Stimulated activated CD4-positive, alpha-beta T cell treated with anti-CD3 and anti-CD28 coated beads, Interleukin-4, amount 100 ng/mL, for 24 hours (primary cell): ENCODE results near the gene GLRX.
A peak's percentile ranks its signal among the peaks of the same experiment; 100 is the strongest.
"Not testable (repeated sequence)": the region's sequence is repeated elsewhere in the genome, so short reads cannot be mapped to it uniquely, and the experiment has no call there.

Experiments
- DNase-seq: peaks from one replicate; pipeline ENCODE4 v3.0.0-alpha.2; 2020

GLRX gene

GRCh38 chr5:95826949-95827891, 4.7 kb upstream of the GLRX start:
- no peak for DNase-seq

- no peak for DNase-seq
These were observed 3.0 kb upstream of the GLRX start for GRCh38 chr5:95825495-95825894.

GRCh38 chr5:95824747-95825146, 2.2 kb upstream of the GLRX start:
- no peak for DNase-seq

- DNase-seq, result peak; percentile 57
These were observed 1.4 kb upstream of the GLRX start for GRCh38 chr5:95823738-95824609.

GRCh38 chr5:95823218-95823737, 752 bp upstream of the GLRX start:
- DNase-seq, result no peak

GRCh38 chr5:95822043-95822541, 434 bp downstream of the GLRX start:
- peak; percentile 34 for DNase-seq

- DNase-seq, result no peak
These were observed 1.2 kb downstream of the GLRX start for GRCh38 chr5:95821110-95822021.

- DNase-seq, result peak; percentile 37
These were observed 4.1 kb downstream of the GLRX start for GRCh38 chr5:95818181-95819147.

GRCh38 chr5:95817430-95817829, 5.1 kb downstream of the GLRX start:
- DNase-seq, result peak; percentile 41

- no peak for DNase-seq
These were observed 5.8 kb downstream of the GLRX start for GRCh38 chr5:95816776-95817175.

GRCh38 chr5:95816341-95816740, 6.2 kb downstream of the GLRX start:
- no peak for DNase-seq

GRCh38 chr5:95815155-95815729, 7.3 kb downstream of the GLRX start:
- no peak for DNase-seq

- DNase-seq, result not testable (repeated sequence)
These were observed 9.5 kb downstream of the GLRX start for GRCh38 chr5:95813035-95813434.

GRCh38 chr5:95812074-95812471, 10.5 kb downstream of the GLRX start:
- no peak for DNase-seq

GRCh38 chr5:95811461-95812073, 11.0 kb downstream of the GLRX start:
- not testable (repeated sequence) for DNase-seq

- DNase-seq, result not testable (repeated sequence)
These were observed 11.5 kb downstream of the GLRX start for GRCh38 chr5:95811126-95811423.

- no peak for DNase-seq
These were observed 12.0 kb downstream of the GLRX start for GRCh38 chr5:95810305-95811125.

- no peak for DNase-seq
These were observed 13.0 kb downstream of the GLRX start for GRCh38 chr5:95809414-95809960.
